ENCODE data around the gene TEX11. TPM values are rescaled to one million over a fixed set of nuclear protein-coding genes. Genes with fewer than 3 reads are reported as not detected.

Gene TEX11
- total and polyA plus RNA-seq, 2 of the 13 experiments (the other 11 are each of a cell fraction or from before 2014, with no cell fraction given), result not detected

- no peaks in the 10 kb centered on the region for H4K20me1 ChIP-seq (ENCODE audit: insufficient read depth, low read length)
- H2AFZ ChIP-seq (ENCODE audit: low read length), result no peak overlapping the region
- no peak overlapping the region for H3K4me3 ChIP-seq (replicated peaks in 1 of 3; ENCODE audit: insufficient read depth in 1 of 3, low read depth in 2 of 3, low read length in 3 of 3)
- POLR2A ChIA-PET, result no interaction called here
- H3K4me2 ChIP-seq (ENCODE audit: low read depth, low read length), result no peak overlapping the region
- peak; percentile 1 for DNase-seq (ENCODE audit: low spot score)
- TF ChIP-seq JARID2 (CRISPR knock-in tag; IDR thresholded peaks at IDR 0.05; ENCODE audit: insufficient replicate concordance), result no peak
- TF ChIP-seq ZNF678 (CRISPR knock-in tag; IDR thresholded peaks at IDR 0.05), result no peak
- no peak for TF ChIP-seq POGZ (CRISPR knock-in tag; IDR thresholded peaks at IDR 0.05)
- no peak for TF ChIP-seq MXD1 (CRISPR knock-in tag; IDR thresholded peaks at IDR 0.05)
- TF ChIP-seq, protein P1, sequence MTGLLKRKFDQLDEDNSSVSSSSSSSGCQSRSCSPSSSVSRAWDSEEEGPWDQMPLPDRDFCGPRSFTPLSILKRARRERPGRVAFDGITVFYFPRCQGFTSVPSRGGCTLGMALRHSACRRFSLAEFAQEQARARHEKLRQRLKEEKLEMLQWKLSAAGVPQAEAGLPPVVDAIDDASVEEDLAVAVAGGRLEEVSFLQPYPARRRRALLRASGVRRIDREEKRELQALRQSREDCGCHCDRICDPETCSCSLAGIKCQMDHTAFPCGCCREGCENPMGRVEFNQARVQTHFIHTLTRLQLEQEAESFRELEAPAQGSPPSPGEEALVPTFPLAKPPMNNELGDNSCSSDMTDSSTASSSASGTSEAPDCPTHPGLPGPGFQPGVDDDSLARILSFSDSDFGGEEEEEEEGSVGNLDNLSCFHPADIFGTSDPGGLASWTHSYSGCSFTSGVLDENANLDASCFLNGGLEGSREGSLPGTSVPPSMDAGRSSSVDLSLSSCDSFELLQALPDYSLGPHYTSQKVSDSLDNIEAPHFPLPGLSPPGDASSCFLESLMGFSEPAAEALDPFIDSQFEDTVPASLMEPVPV (CRISPR knock-in tag; IDR thresholded peaks at IDR 0.05), result no peak
- TF ChIP-seq, protein P2, sequence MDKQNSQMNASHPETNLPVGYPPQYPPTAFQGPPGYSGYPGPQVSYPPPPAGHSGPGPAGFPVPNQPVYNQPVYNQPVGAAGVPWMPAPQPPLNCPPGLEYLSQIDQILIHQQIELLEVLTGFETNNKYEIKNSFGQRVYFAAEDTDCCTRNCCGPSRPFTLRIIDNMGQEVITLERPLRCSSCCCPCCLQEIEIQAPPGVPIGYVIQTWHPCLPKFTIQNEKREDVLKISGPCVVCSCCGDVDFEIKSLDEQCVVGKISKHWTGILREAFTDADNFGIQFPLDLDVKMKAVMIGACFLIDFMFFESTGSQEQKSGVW (CRISPR knock-in tag; IDR thresholded peaks at IDR 0.05; ENCODE audit: borderline replicate concordance), result no peak
- no peak for TF ChIP-seq U2AF1 (optimal IDR thresholded peaks at IDR 0.05; ENCODE audit: low read depth, low read length)
- TF ChIP-seq ATF7-NPFF (CRISPR knock-in tag; IDR thresholded peaks at IDR 0.05; ENCODE audit: low read depth), result no peak
- no peaks in the 10 kb centered on the region for H3K4me1 ChIP-seq (ENCODE audit: insufficient read depth, low read length)
- ATAC-seq, result no peak
- H3K9ac ChIP-seq (ENCODE audit: insufficient read depth, low read depth, low read length), result no peak overlapping the region
- CTCF ChIA-PET (ENCODE audit: low intra/inter-chr PET ratio, low total read pairs), result no interaction called here
- no TSS peak for BruUV-seq (replicated peaks)
- WGBS (ENCODE audit: low lambda C conversion rate), result no CpG with 5 or more reads among the region's 1 CpG
- H3K9me3 ChIP-seq (ENCODE audit: low read length), result no peaks in the 10 kb centered on the region
- no peaks in the 10 kb centered on the region for H3K79me2 ChIP-seq (ENCODE audit: insufficient read depth, low read length)
- H3K36me3 ChIP-seq (replicated peaks in 1 of 2; ENCODE audit: control insufficient read depth in 1 of 2, insufficient read depth in 2 of 2, low read length in 2 of 2), result no peaks in the 10 kb centered on the region
- intact Hi-C loops (cut with micrococcal nuclease; ENCODE audit: unreplicated experiment) (no loop called here), in situ Hi-C loops (cut with HindIII; ENCODE audit: extremely low pct_ligation_motif_present, low pct_unique_long_range_greater_than_20kb) (no loop called here)
- no peak for FAIRE-seq
- H3K27ac ChIP-seq (ENCODE audit: extremely low read length, insufficient read depth, low read length), result no peak overlapping the region
- H3K27me3 ChIP-seq (ENCODE audit: control insufficient read depth in 1 of 2, insufficient read depth in 2 of 2, low read length in 2 of 2), result no peaks in the 10 kb centered on the region
These were observed 373.3 kb downstream of the TEX11 start for GRCh38 chrX:70535198-70535597.
